Epithelial cell of esophagus (primary cell): Measurements from ENCODE around the gene RNF43.
"Not testable (repeated sequence)": the region's sequence is repeated elsewhere in the genome, so short reads cannot be mapped to it uniquely, and the experiment has no call there.

ENCODE experiments used
- DNase-seq: peaks from one replicate; pipeline ENCODE4 v3.0.0; 2010; ENCODE audit warnings: low read depth
- H3K4me3 ChIP-seq: 2 replicates; pipeline ENCODE4 v1.5.1; 2011; ENCODE audit warnings: mild to moderate bottlenecking, low read length, control low read depth
- TF ChIP-seq, protein P1 (sequence below): IDR thresholded peaks from 2 replicates; pipeline ENCODE4 v1.5.1; 2011; ENCODE audit warnings: low read depth, mild to moderate bottlenecking, low read length, control low read depth, inconsistent platforms; ENCODE audit not compliant: insufficient read depth; ENCODE audit errors: missing control alignments

Gene RNF43

DNA sequence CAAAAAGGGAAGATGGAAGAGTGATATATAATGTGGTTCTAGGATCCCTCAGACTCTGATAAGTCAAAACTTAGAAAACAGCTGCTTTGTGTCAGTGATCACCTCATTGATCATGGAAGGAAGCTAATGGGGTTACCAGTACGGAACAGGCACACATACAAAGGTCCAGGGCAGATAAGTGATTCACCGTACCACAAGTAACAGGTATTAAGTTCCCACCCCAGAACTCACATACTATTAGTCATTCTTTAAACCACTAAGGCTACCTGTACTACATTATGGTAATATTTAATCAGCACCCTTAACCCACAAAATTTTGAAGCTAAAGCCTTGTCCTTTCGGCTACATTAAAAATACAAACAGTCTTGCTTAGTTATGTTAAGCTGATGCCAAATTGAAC is 17.4 kb downstream of the RNF43 start:
- TF ChIP-seq, protein P1, sequence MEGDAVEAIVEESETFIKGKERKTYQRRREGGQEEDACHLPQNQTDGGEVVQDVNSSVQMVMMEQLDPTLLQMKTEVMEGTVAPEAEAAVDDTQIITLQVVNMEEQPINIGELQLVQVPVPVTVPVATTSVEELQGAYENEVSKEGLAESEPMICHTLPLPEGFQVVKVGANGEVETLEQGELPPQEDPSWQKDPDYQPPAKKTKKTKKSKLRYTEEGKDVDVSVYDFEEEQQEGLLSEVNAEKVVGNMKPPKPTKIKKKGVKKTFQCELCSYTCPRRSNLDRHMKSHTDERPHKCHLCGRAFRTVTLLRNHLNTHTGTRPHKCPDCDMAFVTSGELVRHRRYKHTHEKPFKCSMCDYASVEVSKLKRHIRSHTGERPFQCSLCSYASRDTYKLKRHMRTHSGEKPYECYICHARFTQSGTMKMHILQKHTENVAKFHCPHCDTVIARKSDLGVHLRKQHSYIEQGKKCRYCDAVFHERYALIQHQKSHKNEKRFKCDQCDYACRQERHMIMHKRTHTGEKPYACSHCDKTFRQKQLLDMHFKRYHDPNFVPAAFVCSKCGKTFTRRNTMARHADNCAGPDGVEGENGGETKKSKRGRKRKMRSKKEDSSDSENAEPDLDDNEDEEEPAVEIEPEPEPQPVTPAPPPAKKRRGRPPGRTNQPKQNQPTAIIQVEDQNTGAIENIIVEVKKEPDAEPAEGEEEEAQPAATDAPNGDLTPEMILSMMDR = no peak
- DNase-seq = peak; percentile 74
- H3K4me3 ChIP-seq = no peak overlapping the region

DNA sequence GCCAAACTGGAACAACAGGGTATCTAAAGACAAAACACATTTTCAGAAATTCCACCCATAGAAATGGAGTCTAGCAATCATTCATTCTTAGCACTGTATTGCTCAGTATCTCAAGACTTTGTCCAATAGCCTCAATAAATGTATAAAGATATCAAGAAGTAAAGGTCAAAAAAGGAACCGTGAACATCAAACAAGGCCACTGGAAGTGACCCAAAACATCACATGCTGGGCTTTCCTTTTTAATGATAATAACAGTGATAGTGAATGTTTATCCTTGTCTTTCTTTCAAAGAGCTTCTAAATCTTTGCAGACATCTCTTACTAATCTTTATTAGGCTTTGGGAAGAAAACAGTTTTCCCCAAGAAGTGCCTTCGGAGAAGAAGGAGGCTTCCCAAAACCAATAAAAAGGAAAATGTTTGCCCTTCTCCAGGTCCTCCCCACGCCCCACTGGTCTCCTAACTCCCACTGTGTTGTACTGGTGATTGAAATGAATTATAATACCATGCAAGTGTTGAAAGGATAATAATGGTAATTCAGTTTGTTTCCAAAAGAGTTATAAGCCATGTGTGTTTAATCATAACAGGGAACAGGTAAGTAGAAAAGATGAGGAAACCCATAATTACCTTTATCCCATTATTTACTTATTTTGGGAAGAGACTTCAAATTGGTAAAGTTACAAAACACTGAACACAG is 18.6 kb downstream of the RNF43 start:
- DNase-seq = no peak
- TF ChIP-seq, protein P1 = no peak
- no peak overlapping the region for H3K4me3 ChIP-seq

DNA sequence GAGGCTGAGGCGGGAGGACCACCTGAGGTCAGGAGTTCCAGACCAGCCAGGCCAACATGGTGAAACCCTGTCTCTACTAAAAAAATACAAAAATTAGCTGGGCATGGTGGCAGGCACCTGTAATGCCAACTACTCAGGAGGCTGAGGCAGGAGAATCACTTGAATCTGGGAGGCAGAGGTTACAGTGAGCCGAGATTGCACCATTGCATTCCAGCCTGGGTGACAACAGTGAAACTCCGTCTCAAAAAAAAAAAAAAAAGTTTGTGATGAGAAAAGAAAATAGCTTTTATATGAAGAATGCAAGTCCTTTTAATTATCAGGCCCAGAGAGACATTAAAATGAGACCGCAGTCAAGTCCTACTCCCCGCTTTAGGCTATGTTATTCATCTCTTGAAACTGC is 19.9 kb downstream of the RNF43 start:
- H3K4me3 ChIP-seq, DNase-seq: not testable (repeated sequence)

GRCh38 chr17:58396173-58396572 is 21.2 kb downstream of the RNF43 start:
- H3K4me3 ChIP-seq = no peak overlapping the region
- DNase-seq = no peak
- TF ChIP-seq, protein P1 = no peak

GRCh38 chr17:58394534-58395223 is 22.7 kb downstream of the RNF43 start:
- TF ChIP-seq, protein P1 = no peak
- peak; percentile 59 for DNase-seq
- no peak overlapping the region for H3K4me3 ChIP-seq

DNA sequence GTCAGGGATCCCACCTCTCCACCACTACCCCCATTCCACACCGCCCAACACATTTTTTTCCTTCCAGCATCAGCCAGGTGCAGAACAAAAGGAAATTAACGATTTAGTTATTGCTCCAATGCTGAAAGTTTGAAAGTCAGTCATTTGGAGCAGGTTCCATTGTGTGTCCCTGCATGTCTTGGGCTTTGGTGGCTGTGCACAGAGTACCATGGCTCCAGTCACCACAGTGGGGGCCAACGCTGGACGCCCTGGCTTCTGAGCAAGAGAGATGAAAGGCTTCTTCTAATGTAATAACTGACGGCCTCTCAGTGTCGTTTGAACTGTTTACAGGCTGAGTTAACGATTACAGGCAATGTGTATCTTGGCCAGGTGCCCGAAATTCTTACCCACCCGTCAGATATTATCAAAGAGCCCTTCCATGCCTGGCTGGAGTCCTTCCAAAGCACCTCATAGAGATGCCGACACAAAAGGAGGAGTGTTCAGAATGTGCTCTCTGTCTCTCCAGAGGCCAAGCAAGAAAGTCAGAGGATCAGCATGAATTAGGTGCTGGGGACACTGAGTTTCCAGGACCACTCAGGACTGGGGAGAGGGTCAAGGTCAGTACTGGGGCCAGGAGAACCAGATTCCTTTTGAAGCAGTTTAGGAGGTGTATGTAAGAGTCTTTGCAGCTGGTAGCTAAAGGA is 25.9 kb downstream of the RNF43 start:
- no peak overlapping the region for H3K4me3 ChIP-seq
- DNase-seq = peak; percentile 95
- TF ChIP-seq, protein P1 = no peak

GRCh38 chr17:58390884-58391283 is 26.4 kb downstream of the RNF43 start:
- TF ChIP-seq, protein P1 = no peak

More at GRCh38 chr17:58390884-58391283, 26.4 kb downstream of the RNF43 start:
- H3K4me3 ChIP-seq = no peak overlapping the region
- DNase-seq = no peak
